ENCODE measurements around the gene DMRT2.
A peak's percentile ranks its signal among the peaks of the same experiment; 100 is the strongest.

DMRT2 gene

DNA sequence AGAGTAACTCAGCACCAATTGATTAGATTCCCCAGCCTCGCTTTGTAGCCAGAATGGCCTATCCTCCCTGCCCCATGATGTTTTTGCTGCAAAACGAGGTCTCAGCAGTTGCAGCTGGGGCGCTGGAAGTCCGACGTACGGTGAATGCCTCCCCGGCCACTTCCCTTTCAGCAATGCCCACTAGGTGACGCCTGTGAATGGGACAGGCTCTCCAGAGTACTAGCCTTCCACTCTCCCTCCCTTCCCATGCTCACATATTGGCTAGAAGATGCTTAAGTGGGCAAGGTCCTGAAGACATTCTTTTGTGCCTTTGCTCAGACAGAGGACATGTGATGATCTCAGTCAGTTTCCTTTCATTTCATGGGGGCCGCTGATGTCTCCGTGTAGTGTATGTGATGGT lies 50.8 kb downstream of the DMRT2 start:
- TF ChIP-seq ZNF8 (CRISPR knock-in tag; IDR thresholded peaks at IDR 0.05) (no peak), OSR1 (CRISPR knock-in tag; IDR thresholded peaks at IDR 0.05) (no peak), ZC3H10 (CRISPR knock-in tag; IDR thresholded peaks at IDR 0.05) (no peak), CREB5 (CRISPR knock-in tag; IDR thresholded peaks at IDR 0.05; ENCODE audit: low read depth) (no peak), ZNF70 (CRISPR knock-in tag; IDR thresholded peaks at IDR 0.05) (no peak)

DNA sequence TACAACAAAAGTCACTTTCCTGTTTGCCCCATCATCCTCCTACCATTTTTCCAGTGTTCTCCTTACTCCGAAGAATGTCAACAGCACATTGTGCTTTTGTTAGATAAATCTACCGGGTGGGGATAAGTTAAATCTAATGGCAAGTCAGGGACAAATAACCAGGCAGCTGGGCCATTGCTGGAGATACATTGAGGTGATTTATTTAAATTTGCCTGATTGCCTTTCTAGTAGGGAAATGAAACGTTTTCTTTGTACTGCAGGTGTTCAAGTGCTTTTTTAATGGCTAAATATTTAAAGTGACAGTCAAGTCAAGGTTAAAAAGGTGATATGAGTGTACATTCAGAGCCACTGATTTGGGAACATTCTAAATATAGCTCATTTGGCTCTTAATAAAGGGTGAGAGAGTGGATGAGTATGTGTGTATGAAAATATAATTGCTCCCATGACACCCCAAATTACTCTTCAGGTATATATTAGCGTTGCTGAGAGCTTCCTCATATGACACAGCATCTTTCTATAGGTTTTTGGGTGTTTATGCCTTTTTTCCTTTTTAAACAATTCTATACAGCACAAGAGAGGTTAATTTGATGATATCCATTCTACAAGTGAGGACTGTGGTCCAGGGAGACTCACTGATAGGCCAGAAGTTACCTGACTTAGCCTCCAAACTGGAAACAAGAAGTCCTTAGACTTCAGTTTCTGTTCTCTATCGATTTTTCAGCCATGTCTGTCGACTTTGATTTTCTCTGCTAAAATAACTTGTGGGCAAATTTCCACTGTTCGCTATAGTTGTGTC lies 51.9 kb downstream of the DMRT2 start:
- TF ChIP-seq, protein P1, sequence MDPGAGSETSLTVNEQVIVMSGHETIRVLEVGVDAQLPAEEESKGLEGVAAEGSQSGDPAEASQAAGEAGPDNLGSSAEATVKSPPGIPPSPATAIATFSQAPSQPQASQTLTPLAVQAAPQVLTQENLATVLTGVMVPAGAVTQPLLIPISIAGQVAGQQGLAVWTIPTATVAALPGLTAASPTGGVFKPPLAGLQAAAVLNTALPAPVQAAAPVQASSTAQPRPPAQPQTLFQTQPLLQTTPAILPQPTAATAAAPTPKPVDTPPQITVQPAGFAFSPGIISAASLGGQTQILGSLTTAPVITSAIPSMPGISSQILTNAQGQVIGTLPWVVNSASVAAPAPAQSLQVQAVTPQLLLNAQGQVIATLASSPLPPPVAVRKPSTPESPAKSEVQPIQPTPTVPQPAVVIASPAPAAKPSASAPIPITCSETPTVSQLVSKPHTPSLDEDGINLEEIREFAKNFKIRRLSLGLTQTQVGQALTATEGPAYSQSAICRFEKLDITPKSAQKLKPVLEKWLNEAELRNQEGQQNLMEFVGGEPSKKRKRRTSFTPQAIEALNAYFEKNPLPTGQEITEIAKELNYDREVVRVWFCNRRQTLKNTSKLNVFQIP (CRISPR knock-in tag; IDR thresholded peaks at IDR 0.05; ENCODE audit: borderline replicate concordance, low read depth) = no peak
- TF ChIP-seq ISL1 (CRISPR knock-in tag; IDR thresholded peaks at IDR 0.05) = no peak
- no peak for TF ChIP-seq GLIS3 (CRISPR knock-in tag; IDR thresholded peaks at IDR 0.05)
- TF ChIP-seq CSDC2 (CRISPR knock-in tag; IDR thresholded peaks at IDR 0.05) = no peak
- TF ChIP-seq TSHZ2 (CRISPR knock-in tag; IDR thresholded peaks at IDR 0.05) = no peak
- no peak for TF ChIP-seq CSRNP3 (CRISPR knock-in tag; IDR thresholded peaks at IDR 0.05)
- no peak for TF ChIP-seq ZC3H10 (CRISPR knock-in tag; IDR thresholded peaks at IDR 0.05)
- TF ChIP-seq BACH2 (CRISPR knock-in tag; IDR thresholded peaks at IDR 0.05; ENCODE audit: borderline replicate concordance) = no peak
- no peak for TF ChIP-seq ZFP3 (CRISPR knock-in tag; IDR thresholded peaks at IDR 0.05)
- TF ChIP-seq ZFP30 (CRISPR knock-in tag; IDR thresholded peaks at IDR 0.05) = no peak
- TF ChIP-seq SNAI2 (CRISPR knock-in tag; IDR thresholded peaks at IDR 0.05) = no peak
- TF ChIP-seq CREB5 (CRISPR knock-in tag; IDR thresholded peaks at IDR 0.05; ENCODE audit: low read depth) = no peak
- no peak for TF ChIP-seq ESRRG (CRISPR knock-in tag; IDR thresholded peaks at IDR 0.05)
- no peak for TF ChIP-seq ZNF70 (CRISPR knock-in tag; IDR thresholded peaks at IDR 0.05)
- no peak for TF ChIP-seq OSR1 (CRISPR knock-in tag; IDR thresholded peaks at IDR 0.05)
- no peak for TF ChIP-seq PPARA (CRISPR knock-in tag; IDR thresholded peaks at IDR 0.05; ENCODE audit: borderline replicate concordance)
- no peak for TF ChIP-seq ARNTL (CRISPR knock-in tag; IDR thresholded peaks at IDR 0.05; ENCODE audit: borderline replicate concordance, low read depth)
- TF ChIP-seq PATZ1 (CRISPR knock-in tag; IDR thresholded peaks at IDR 0.05; ENCODE audit: borderline replicate concordance) = no peak
- no peak for TF ChIP-seq ZNF8 (CRISPR knock-in tag; IDR thresholded peaks at IDR 0.05)
- no peak for TF ChIP-seq RARB (CRISPR knock-in tag; IDR thresholded peaks at IDR 0.05)
- no peak for ATAC-seq

More for the DNA sequence above, 50.8 kb downstream of the DMRT2 start:
- ATAC-seq = peak; percentile 76
